GM21576 (cell line): ENCODE measurements around the gene STARD13.

ENCODE experiments used
- ATAC-seq: cut with Tn5 transposase; IDR thresholded peaks from one replicate; pipeline ENCODE4 v1.9.1; 2021; ENCODE audit warnings: mild to moderate bottlenecking, moderate library complexity; ENCODE audit not compliant: unreplicated experiment

STARD13 gene

GRCh38 chr13:33153421-33154404 lies 131.8 kb downstream of the STARD13 start:
- ATAC-seq: no peak

GRCh38 chr13:33152389-33152788 lies 133.2 kb downstream of the STARD13 start:
- no peak for ATAC-seq

GRCh38 chr13:33150662-33151061 lies 134.9 kb downstream of the STARD13 start:
- ATAC-seq: no peak

GRCh38 chr13:33150126-33150525 lies 135.4 kb downstream of the STARD13 start:
- ATAC-seq: no peak

- no peak for ATAC-seq
Measured at GRCh38 chr13:33147832-33148231, 137.7 kb downstream of the STARD13 start.

GRCh38 chr13:33146843-33147611 lies 138.5 kb downstream of the STARD13 start:
- peak; percentile 90 for ATAC-seq

GRCh38 chr13:33145667-33146066 lies 139.9 kb downstream of the STARD13 start:
- ATAC-seq: no peak

GRCh38 chr13:33144358-33144784 lies 141.2 kb downstream of the STARD13 start:
- no peak for ATAC-seq

- no peak for ATAC-seq
Measured at GRCh38 chr13:33139780-33140535, 145.6 kb downstream of the STARD13 start.

- ATAC-seq: no peak
Measured at GRCh38 chr13:33139184-33139583, 146.4 kb downstream of the STARD13 start.

GRCh38 chr13:33138441-33138840 lies 147.1 kb downstream of the STARD13 start:
- ATAC-seq: no peak

- no peak for ATAC-seq
Measured at GRCh38 chr13:33137721-33138120, 147.8 kb downstream of the STARD13 start.

- ATAC-seq: no peak
Measured at GRCh38 chr13:33135097-33135496, 150.5 kb downstream of the STARD13 start.

GRCh38 chr13:33134213-33134612 lies 151.3 kb downstream of the STARD13 start:
- no peak for ATAC-seq

- no peak for ATAC-seq
Measured at GRCh38 chr13:33132644-33133440, 152.7 kb downstream of the STARD13 start.

GRCh38 chr13:33129886-33130285 lies 155.7 kb downstream of the STARD13 start:
- ATAC-seq: no peak

GRCh38 chr13:33129094-33129832 lies 156.3 kb downstream of the STARD13 start:
- no peak for ATAC-seq

- no peak for ATAC-seq
Measured at GRCh38 chr13:33128134-33128533, 157.4 kb downstream of the STARD13 start.

- no peak for ATAC-seq
Measured at GRCh38 chr13:33127009-33127551, 158.5 kb downstream of the STARD13 start.
